Embryonic facial prominence (tissue), 1 donor: Measurements from ENCODE around the gene HMX1.

Source experiments
- DNase-seq: peaks from one replicate; pipeline ENCODE4 v3.0.0-alpha.2; 2016; ENCODE audit errors: extremely low spot score

The HMX1 gene

DNA sequence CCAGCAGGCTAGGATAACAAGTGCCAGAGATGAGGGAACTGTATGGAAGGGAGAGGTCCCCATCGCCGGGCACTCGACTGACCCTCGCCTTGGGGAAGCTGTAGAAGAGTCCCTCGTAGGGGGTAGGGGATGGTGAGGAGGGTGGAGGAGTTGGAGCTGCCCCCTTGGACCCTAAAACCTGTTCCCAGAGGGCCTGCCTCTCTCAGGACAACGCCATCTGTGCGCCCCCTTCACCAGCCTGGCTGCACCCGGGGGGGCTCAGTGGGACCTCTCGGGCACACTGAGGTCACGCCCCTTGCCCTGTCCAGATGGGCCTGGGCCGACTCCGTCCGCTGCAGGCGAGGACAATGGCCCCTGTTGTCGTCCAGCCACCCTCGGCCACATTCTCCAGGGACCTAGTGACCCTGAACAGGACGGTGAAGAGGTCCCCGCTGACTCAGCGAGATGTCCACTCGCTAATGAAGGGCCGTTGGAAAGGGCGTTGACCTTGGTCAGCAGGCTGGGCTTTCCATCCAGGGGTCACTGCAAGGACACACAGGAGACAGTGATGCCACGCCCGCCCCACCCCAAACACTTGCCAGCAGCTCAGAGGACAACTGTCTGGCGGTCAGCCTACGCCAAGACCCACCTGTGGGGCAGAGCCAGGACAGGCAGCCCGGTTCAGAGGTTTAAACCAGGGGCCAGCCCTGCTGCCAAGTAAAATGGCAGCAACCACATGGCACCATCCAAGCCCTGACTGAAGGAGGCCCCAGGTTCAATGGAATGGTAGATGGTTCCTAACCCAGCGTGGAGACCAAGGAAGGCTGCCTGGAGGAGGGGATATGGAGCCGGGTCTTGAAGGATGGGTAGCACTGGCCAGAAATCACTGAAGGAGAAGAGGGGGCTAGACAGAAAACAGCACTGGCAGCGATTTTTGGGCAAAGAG, 51.2 kb downstream of the HMX1 start:
- DNase-seq = no peak

DNA sequence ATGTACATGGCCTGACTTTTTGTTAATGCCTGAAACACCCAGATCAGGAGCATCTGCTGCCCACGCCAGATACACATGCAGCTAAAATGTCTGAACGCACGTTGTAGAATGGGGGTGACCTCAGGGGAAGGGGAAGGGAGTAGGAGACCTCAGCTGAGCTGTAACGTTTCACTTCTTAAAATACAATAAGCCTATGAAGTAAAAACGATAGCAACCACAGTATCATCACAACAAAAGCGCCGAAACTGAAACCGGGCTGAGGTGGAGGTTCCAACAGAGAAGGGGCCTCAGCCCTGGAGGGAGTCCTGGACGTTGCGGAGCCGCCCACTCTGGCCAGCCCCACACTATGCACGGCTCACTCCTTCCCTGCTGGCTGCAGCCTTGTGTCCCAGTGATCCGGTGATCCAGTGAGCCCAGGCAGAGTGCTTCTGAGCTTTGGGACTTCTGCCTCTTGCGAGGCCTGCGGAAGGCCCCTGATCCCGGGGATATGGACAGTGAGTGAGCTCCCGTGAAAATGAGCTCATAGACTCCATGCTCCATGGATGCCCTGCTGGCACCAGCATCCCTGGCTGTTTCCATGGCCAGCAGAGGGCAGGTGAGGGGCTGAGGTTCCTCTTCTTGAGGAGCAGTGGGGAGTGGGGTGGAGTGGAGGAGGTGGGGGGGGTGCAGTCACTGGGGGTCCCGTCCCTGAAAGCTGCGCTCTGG, 52.0 kb downstream of the HMX1 start:
- no peak for DNase-seq

DNA sequence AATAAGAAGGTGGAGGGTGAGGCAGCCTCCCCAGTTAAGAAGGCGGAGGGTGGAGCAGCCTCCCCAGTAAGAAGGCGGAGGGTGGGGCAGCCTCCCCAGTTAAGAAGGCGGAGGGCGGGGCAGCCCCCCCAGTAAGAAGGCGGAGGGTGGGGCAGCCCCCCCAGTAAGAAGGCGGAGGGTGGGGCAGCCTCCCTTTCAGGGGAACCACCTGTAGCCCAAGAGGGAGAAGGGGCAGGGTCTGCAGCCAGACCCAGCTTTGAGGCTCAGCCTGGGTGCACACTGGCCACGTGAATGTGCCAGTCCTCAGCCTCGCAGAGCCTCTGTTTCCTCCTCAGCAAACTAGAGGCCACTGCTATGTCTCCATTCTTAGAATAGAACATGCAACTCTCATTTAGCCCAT, 52.6 kb downstream of the HMX1 start:
- no peak for DNase-seq

DNA sequence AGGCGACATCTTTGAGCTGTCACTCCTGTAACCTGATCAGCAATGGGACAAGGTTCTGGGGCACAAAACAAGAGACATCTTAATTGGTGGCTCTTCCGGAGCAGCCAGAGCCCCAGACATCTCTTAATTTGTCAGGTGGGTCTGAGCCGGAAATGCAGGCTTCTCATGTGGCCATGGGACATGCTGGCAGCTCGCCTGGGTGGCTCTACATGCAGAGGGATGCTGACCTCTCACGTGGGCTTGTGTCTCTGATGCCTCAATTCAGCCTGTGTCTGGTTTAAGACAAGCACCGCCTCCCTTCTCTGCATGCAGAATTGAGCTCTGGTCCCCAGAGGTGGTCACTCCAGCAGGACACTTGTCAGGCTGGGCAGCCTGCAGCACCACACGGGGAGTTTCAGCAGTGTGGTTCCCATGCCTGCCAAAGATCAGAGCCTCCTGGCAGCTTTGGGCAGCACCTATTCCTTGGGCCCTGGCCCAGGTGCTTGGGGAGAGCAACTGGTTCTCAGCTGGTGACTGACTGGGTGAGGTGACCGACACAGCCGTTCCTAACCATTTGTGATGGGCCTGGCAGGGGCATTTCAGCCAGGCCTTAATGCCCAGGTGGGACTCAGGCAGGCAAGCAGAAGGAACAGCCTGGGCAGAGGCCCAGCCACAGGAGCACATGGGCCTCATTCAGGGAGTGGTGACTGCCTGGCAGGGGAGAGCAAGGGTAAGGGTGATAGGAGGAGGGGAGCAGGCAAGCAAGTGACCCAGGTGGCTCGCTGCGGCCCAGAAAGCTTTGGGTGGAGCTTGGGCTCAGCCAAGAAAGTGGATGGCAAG, 53.4 kb downstream of the HMX1 start:
- DNase-seq = no peak

DNA sequence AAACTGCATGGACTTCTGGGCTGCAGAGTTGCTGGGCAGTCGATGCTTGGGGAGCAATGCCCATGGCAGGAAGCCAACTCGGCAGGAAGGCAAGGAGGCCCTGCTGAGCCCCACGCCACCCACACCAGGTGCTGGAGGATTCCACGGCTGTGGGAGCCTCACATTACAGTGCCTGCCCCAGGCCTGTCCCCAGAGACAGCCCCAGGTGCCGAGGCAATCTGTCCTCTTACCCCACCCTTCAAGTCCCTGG, 53.9 kb downstream of the HMX1 start:
- no peak for DNase-seq

DNA sequence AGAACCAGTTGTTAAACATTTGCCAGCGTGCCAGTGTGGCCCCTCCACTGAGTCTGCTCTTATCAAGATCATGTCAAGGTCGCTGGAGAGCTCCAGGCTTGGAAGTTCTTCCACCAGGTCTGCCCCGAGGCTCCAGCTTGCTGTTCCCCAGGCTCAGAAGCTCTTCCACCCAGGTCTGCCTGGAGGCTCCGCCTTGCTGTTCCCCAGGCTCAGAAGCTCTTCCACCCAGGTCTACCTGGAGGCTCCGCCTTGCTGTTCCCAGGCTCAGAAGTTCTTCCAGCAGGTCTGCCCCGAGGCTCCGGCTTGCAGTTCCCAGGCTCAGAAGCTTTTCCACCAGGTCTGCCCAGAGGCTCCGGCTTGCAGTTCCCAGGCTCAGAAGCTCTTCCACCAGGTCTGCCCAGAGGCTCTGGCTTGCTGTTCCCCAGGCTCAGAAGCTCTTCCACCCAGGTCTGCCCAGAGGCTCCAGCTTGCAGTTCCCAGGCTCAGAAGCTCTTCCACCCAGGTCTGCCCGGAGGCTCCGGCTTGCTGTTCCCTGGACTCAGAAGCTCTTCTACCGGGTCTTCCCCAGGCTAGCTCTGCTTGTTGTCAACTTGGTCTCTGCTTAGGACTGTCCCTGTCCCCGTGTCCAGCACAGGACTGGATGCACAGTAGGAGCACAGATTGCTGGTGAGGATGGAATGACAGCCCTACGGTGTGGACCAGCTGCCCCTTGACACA, 54.4 kb downstream of the HMX1 start:
- DNase-seq = no peak
